Esophagus muscularis mucosa (tissue), 2 donors: ENCODE results near the gene LTC4S.

Experiments used
- POLR2A ChIP-seq: fragments of 450-650 bp; IDR thresholded peaks from one replicate; pipeline ENCODE4 v1.6.1; 2017; ENCODE audit warnings: antibody characterized with exemption, moderate library complexity, mild to moderate bottlenecking, low read depth
- POLR2AphosphoS5 ChIP-seq, 2 donors: sonication (generic); formaldehyde crosslinking; IDR thresholded peaks; one replicate each; pipeline ENCODE4 v1.6.1; 2017; ENCODE audit warnings: antibody characterized with exemption in 2 of 2

- TF ChIP-seq POLR2A = no peak
- no peak for TF ChIP-seq POLR2AphosphoS5 (IDR thresholded peaks at IDR 0.05)
Measured at GRCh38 chr5:179800696-179801201, 7.0 kb downstream of the LTC4S start.
